ENCODE measurements around the gene DLEC1. TPM values are rescaled to one million over a fixed set of nuclear protein-coding genes. Genes with fewer than 3 reads are reported as not detected.

DLEC1 gene
- 2.6 TPM for polyA plus RNA-seq (2013, experiment 1 of 2)
- 1.6 TPM for polyA plus RNA-seq (2013, experiment 2 of 2)

GRCh38 chr3:38039101-38039898, at the start of gene DLEC1:
Gene DLEC1 (plus strand): TSS chr3:38039208. CDS start chr3:38039226, 18 bp downstream.
- Histone ChIP-seq H3K4me1 (ENCODE audit: insufficient read depth, low read length) (peaks cover 7% of the 10 kb centered on the region; the same call in 1 of the 2 replicates), H3K27ac (ENCODE audit: low read depth, low read length) (no peak within 1 kb of the TSS), H3K9ac (ENCODE audit: low read depth, low read length) (no peak within 1 kb of the TSS), H3K4me3 (ENCODE audit: low read length) (peak within 1 kb of the TSS; percentile 69), H3K36me3 (ENCODE audit: insufficient read depth, low read length) (no peaks in the 10 kb centered on the region), H3K27me3 (ENCODE audit: insufficient read depth, low read length) (peaks cover 24% of the 10 kb centered on the region), H3K9me3 (ENCODE audit: insufficient read depth, low read depth, low read length) (no peaks in the 10 kb centered on the region)
- WGBS = 8% methylated on average over 67 of the region's 67 CpGs

DNA sequence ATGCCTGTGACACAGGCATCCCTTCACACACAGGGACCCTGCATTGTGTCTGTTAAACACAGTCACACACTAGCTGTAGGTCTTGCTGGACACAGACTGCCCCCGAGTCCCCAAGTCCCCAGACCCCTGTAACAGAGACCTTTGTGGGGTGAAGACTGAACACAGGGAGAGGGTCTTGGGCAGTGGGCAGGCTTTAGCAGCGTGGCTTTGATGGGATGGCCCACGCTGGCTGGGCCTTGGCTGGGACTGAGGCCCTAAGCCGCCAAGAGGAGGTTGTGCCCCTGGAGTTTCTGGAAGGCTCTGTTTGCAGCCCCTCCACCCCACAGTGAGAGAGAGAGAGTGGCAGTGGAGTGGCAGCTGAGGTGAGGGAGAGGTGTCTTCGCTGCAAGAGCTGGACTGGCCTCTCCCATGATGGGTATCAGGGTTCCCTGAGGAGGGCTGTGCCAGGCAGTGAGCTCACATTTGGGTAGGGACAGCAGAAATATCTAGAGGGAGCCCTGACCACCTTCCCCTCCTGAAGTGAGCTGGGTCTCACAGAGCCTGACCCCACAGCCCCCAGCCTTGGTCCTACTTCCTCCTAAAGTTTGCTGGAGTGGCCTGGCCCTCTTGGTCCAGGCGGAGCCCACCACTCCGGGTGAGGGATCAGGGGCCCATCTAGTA, 49.1 kb upstream of the DLEC1 start:
- no peaks in the 10 kb centered on the region for H3K9me3 ChIP-seq (ENCODE audit: insufficient read depth, low read depth, low read length)
- H3K27ac ChIP-seq (ENCODE audit: low read depth, low read length) = no peak overlapping the region
- 0 out of 2 replicates have a peak, but pooled peaks cover 9% of the 10 kb centered on the region for H3K4me1 ChIP-seq (ENCODE audit: insufficient read depth, low read length)
- no peak overlapping the region for H3K4me3 ChIP-seq (ENCODE audit: low read length)
- H3K36me3 ChIP-seq (ENCODE audit: insufficient read depth, low read length) = no peaks in the 10 kb centered on the region
- no peaks in the 10 kb centered on the region for H3K27me3 ChIP-seq (ENCODE audit: insufficient read depth, low read length)
- 94% methylated on average over 7 of the region's 7 CpGs for WGBS
- no peak overlapping the region for H3K9ac ChIP-seq (ENCODE audit: low read depth, low read length)

DNA sequence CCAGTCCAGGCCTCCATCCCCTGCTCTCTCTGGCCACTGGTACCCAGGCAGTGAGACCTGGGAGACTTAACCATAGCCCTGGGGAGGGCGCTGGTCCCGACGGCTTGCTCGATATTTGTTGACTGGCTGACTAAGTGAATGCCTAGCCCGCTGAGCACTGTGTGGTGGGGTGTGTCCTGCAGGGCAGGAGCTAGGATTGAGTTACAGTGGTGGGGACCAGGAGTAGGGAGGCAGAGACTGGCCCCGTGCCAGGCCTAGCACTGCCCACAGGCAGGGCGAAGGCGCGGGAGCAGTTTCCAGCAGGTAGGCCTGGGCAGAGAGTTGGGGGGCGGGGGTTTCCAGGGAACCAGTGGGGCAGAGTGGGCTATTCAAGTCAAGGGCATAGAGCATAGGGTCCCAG, 48.5 kb upstream of the DLEC1 start, which contains the start of gene VILL:
VILL (plus strand) TSS at position 260 of the 400 bp plus-strand sequence. CDS start 2,887 bp downstream, outside the sequence.
- H3K9me3 ChIP-seq (ENCODE audit: insufficient read depth, low read depth, low read length) = no peaks in the 10 kb centered on the region
- no peaks in the 10 kb centered on the region for H3K27me3 ChIP-seq (ENCODE audit: insufficient read depth, low read length)
- no peaks in the 10 kb centered on the region for H3K36me3 ChIP-seq (ENCODE audit: insufficient read depth, low read length)
- peak within 1 kb of the TSS; percentile 28; the same call in 1 of the 2 replicates for H3K4me3 ChIP-seq (ENCODE audit: low read length)
- H3K9ac ChIP-seq (ENCODE audit: low read depth, low read length) = no peak within 1 kb of the TSS
- H3K27ac ChIP-seq (ENCODE audit: low read depth, low read length) = no peak within 1 kb of the TSS
- H3K4me1 ChIP-seq (ENCODE audit: insufficient read depth, low read length) = 0 out of 2 replicates have a peak, but pooled peaks cover 9% of the 10 kb centered on the region
- whole genome bisulfite sequencing = 88% methylated on average over 10 of the region's 10 CpGs

- Histone ChIP-seq H3K4me1 (ENCODE audit: insufficient read depth, low read length) (0 out of 2 replicates have a peak, but pooled peaks cover 9% of the 10 kb centered on the region), H3K9me3 (ENCODE audit: insufficient read depth, low read depth, low read length) (no peaks in the 10 kb centered on the region), H3K9ac (ENCODE audit: low read depth, low read length) (no peak overlapping the region), H3K4me3 (ENCODE audit: low read length) (peak overlapping the region; percentile 28; the same call in 1 of the 2 replicates), H3K27me3 (ENCODE audit: insufficient read depth, low read length) (no peaks in the 10 kb centered on the region), H3K27ac (ENCODE audit: low read depth, low read length) (no peak overlapping the region), H3K36me3 (ENCODE audit: insufficient read depth, low read length) (no peaks in the 10 kb centered on the region)
- WGBS = 66% methylated on average over 6 of the region's 6 CpGs
Measured at GRCh38 chr3:37991109-37991508, 47.9 kb upstream of the DLEC1 start.

GRCh38 chr3:37991823-37992222, 47.2 kb upstream of the DLEC1 start:
- Histone ChIP-seq H3K4me1 (ENCODE audit: insufficient read depth, low read length) (0 out of 2 replicates have a peak, but pooled peaks cover 9% of the 10 kb centered on the region), H3K4me3 (ENCODE audit: low read length) (no peak overlapping the region), H3K27ac (ENCODE audit: low read depth, low read length) (no peak overlapping the region; the same call in 1 of the 2 replicates), H3K9me3 (ENCODE audit: insufficient read depth, low read depth, low read length) (no peaks in the 10 kb centered on the region), H3K36me3 (ENCODE audit: insufficient read depth, low read length) (no peaks in the 10 kb centered on the region), H3K27me3 (ENCODE audit: insufficient read depth, low read length) (no peaks in the 10 kb centered on the region), H3K9ac (ENCODE audit: low read depth, low read length) (no peak overlapping the region)
- WGBS = 89% methylated on average over 7 of the region's 7 CpGs

- Histone ChIP-seq H3K4me3 (ENCODE audit: low read length) (no peak overlapping the region), H3K36me3 (ENCODE audit: insufficient read depth, low read length) (no peaks in the 10 kb centered on the region)
Measured at GRCh38 chr3:37992271-37993066, 46.5 kb upstream of the DLEC1 start.

DNA sequence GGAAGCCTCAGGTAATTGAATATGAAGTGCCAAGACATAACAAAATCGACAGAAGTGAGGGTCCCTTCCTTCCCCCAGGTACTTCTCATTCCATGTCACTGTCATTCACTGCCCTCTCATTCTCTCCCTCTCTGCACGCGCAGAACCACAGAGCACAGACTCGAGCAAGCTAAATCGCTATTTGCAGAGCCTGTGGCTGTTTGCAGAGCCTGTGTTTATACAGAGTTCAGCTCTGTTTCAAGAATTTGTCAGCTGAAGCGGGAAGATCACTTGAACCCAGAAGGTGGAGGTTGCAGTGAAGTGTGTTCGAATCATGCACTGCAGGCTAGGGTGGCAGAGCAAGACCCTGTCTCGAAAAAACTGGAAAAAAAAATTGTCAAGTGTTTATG, 45.9 kb upstream of the DLEC1 start:
- 94% methylated on average over 8 of the region's 8 CpGs for WGBS
- Histone ChIP-seq H3K27me3 (ENCODE audit: insufficient read depth, low read length) (no peaks in the 10 kb centered on the region), H3K4me3 (ENCODE audit: low read length) (no peak overlapping the region), H3K36me3 (ENCODE audit: insufficient read depth, low read length) (no peaks in the 10 kb centered on the region), H3K4me1 (ENCODE audit: insufficient read depth, low read length) (0 out of 2 replicates have a peak, but pooled peaks cover 9% of the 10 kb centered on the region), H3K9me3 (ENCODE audit: insufficient read depth, low read depth, low read length) (no peaks in the 10 kb centered on the region), H3K9ac (ENCODE audit: low read depth, low read length) (no peak overlapping the region), H3K27ac (ENCODE audit: low read depth, low read length) (no peak overlapping the region)

More at GRCh38 chr3:37992271-37993066, 46.5 kb upstream of the DLEC1 start:
- no peaks in the 10 kb centered on the region for H3K27me3 ChIP-seq (ENCODE audit: insufficient read depth, low read length)
- no peak overlapping the region for H3K9ac ChIP-seq (ENCODE audit: low read depth, low read length)
- H3K4me1 ChIP-seq (ENCODE audit: insufficient read depth, low read length) = 0 out of 2 replicates have a peak, but pooled peaks cover 9% of the 10 kb centered on the region
- 88% methylated on average over 9 of the region's 9 CpGs for WGBS
- no peak overlapping the region; the same call in 1 of the 2 replicates for H3K27ac ChIP-seq (ENCODE audit: low read depth, low read length)
- no peaks in the 10 kb centered on the region for H3K9me3 ChIP-seq (ENCODE audit: insufficient read depth, low read depth, low read length)

DNA sequence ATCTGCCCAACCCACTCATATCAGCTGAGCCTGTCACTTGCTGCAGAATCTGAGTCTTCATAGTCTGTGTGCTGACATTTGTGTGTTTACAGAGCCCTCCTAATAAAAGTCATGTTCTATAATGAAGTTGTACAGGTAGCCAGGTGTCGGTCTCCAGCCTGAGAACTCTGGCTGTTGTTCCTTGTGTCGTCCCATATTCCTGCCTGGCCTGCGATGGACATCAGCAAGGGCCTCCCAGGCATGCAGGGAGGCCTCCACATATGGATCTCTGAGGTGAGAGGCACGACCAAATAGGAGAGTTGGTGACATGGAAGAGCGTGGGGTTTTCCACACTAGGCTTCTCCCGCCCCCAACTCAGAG, 45.6 kb upstream of the DLEC1 start:
- no peak overlapping the region for H3K27ac ChIP-seq (ENCODE audit: low read depth, low read length)
- peaks cover 1% of the 10 kb centered on the region; the same call in 1 of the 2 replicates for H3K27me3 ChIP-seq (ENCODE audit: insufficient read depth, low read length)
- 83% methylated on average over 6 of the region's 6 CpGs for whole genome bisulfite sequencing
- no peak overlapping the region for H3K9ac ChIP-seq (ENCODE audit: low read depth, low read length)
- no peaks in the 10 kb centered on the region for H3K36me3 ChIP-seq (ENCODE audit: insufficient read depth, low read length)
- H3K9me3 ChIP-seq (ENCODE audit: insufficient read depth, low read depth, low read length) = no peaks in the 10 kb centered on the region
- 0 out of 2 replicates have a peak, but pooled peaks cover 10% of the 10 kb centered on the region for H3K4me1 ChIP-seq (ENCODE audit: insufficient read depth, low read length)
- no peak overlapping the region for H3K4me3 ChIP-seq (ENCODE audit: low read length)

GRCh38 chr3:37993820-37994638, 45.0 kb upstream of the DLEC1 start:
- Histone ChIP-seq H3K4me3 (ENCODE audit: low read length) (peak overlapping the region; percentile 57), H3K27ac (ENCODE audit: low read depth, low read length) (no peak overlapping the region), H3K9me3 (ENCODE audit: insufficient read depth, low read depth, low read length) (no peaks in the 10 kb centered on the region), H3K36me3 (ENCODE audit: insufficient read depth, low read length) (no peaks in the 10 kb centered on the region), H3K4me1 (ENCODE audit: insufficient read depth, low read length) (0 out of 2 replicates have a peak, but pooled peaks cover 13% of the 10 kb centered on the region), H3K9ac (ENCODE audit: low read depth, low read length) (peak overlapping the region; percentile 74), H3K27me3 (ENCODE audit: insufficient read depth, low read length) (peaks cover 5% of the 10 kb centered on the region; the same call in 1 of the 2 replicates)
- WGBS = 61% methylated on average over 49 of the region's 49 CpGs

GRCh38 chr3:37994639-37994972, 44.4 kb upstream of the DLEC1 start:
- Histone ChIP-seq H3K27me3 (ENCODE audit: insufficient read depth, low read length) (peaks cover 5% of the 10 kb centered on the region; the same call in 1 of the 2 replicates), H3K4me1 (ENCODE audit: insufficient read depth, low read length) (0 out of 2 replicates have a peak, but pooled peaks cover 13% of the 10 kb centered on the region), H3K9ac (ENCODE audit: low read depth, low read length) (peak overlapping the region; percentile 74; the same call in 1 of the 2 replicates), H3K36me3 (ENCODE audit: insufficient read depth, low read length) (no peaks in the 10 kb centered on the region), H3K9me3 (ENCODE audit: insufficient read depth, low read depth, low read length) (no peaks in the 10 kb centered on the region), H3K27ac (ENCODE audit: low read depth, low read length) (no peak overlapping the region), H3K4me3 (ENCODE audit: low read length) (peak overlapping the region; percentile 57)
- WGBS = 69% methylated on average over 2 of the region's 2 CpGs

Data from HUES64 (cell line).